Activated T-helper 1 cell treated with Interleukin-2 at 50 U/mL for 16 hours (primary cell): ENCODE data around the gene RABL6.

Source experiments
- DNase-seq: peaks from one replicate; pipeline ENCODE4 v3.0.0-alpha.2; 2020; ENCODE audit warnings: low read depth

The RABL6 gene

DNA sequence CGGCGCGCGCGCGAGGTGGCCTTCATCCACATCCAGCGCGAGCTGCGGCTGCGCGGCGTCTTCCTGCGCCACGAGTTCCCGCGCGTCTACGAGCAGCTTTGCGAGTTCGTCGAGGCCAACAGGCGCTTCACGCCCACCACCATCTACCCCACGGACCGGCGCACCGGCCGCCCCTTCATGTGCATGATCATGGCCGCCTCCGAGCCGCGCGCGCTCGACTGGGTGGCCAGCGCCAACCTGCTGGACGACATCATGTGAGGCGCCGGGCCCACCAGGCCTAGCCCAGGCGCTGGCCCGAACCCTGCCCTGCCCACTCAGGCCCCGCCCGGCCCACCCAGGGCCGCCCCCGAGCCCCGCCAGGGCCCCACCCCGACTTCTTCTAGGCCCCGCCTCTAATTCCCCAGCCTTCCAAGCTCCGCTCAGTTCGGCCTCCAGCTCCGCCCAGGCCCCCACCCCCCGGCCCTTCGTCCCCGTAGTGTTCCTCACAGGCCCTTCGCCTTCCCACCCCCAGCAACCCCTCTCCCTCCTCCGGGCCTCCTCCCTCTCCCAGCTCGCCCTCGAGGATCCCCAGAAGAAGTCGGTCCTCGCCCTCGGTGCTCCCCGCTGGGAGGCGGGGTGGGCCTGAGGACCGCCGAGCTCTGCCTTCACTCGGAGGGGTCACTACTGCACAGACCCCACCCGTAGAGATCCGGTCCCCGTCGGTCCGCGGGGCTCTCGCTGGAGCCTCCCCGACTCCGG, 39.5 kb downstream of the RABL6 start:
- no peak for DNase-seq

GRCh38 chr9:136847826-136848392, 40.2 kb downstream of the RABL6 start:
- DNase-seq = peak; percentile 39

- no peak for DNase-seq
Observed at GRCh38 chr9:136848393-136849037, 40.8 kb downstream of the RABL6 start.

DNA sequence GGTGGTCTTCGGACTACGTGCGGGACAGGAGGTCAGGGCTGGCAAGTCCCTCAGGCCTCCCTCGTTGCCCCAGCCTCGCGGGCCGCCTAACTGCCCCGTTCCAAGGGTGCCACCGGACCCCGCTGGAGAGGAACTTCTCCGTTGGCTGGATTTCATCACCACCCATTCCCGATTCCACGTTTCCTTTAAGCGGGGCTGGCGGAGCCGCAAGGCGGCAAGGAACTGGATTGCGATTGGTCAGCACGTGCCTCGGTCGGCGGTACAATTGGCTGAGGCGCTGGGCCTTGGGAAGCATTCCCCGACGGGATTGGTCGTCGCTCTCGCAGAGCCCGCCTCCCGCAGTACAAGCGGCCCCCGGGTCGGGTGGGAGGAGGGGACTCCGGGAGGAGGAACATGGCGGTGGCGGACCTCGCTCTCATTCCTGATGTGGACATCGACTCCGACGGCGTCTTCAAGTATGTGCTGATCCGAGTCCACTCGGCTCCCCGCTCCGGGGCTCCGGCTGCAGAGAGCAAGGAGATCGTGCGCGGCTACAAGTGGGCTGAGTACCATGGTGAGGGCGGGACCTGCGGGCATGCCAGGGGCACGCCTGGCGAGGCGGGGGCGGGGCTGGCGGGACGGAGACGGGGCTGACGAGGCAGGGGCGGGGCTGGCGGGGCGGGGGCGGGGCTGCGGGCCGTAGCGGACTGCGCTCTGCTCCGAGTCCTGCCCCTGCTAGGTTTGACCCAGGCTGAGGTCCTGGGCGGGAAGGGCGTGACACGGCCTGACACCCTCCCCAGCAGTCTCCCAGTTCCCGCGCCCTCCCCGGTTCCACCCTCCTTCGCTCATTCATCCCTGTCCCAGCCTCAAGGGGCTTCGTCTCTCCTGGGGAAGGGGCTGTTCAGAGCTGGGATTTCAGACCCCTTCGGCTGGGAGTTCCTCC, 41.6 kb downstream of the RABL6 start, which contains the start of gene PHPT1:
Gene PHPT1, plus strand, starts transcription at position 372 of the 922 bp plus-strand sequence. Its CDS starts 22 bp downstream, at position 394.
- peak; percentile 91 for DNase-seq

GRCh38 chr9:136849960-136850865, 42.5 kb downstream of the RABL6 start:
- DNase-seq = no peak

DNA sequence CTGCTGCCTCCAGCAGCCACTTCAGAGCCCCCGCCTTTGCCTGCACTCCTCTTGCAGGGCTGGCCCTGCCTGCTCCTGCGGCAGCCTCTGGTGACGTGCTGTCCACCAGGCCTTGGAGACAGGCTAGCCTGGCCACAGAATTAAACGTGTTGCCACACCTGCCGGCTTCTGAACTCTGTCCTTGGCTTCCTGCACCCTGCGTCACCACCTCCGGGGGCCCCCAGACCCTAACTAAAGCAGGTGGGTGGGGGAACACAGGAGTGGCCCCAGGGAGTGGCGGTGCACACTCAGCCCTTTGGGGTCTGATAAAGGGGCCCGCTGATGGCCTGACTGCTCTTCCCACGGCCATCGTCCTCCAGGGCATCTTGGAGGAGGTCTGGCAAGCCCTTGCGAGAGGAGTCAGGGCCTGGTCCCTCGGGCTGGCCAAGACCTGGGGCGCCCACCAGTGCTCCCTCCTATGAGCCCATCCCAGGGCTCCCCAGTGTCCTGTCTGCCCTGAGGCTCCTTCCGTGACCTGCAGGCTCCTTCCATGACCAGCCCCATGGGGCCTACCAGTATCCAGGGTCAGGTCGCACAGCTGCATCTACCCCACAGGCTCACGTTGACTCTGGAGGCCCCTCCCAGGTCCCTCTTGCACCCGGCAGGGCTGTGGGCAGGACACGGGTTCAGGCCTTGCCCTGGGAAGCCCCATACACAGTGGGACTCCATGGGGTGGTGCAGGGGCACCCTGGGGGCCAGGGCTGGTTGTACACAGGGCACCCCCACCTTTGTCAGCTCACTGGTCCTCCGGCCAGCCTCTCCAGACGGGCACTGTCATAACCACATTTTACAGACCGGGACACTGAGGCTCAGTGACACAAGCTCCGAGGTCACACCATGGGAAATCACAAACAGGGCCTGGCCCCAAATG, 43.4 kb downstream of the RABL6 start:
- DNase-seq = no peak

- no peak for DNase-seq
Observed at GRCh38 chr9:136851941-136852663, 44.4 kb downstream of the RABL6 start, which contains the start of gene MAMDC4. Gene MAMDC4 (plus strand): TSS chr9:136852346. CDS start chr9:136852417, 71 bp downstream.

DNA sequence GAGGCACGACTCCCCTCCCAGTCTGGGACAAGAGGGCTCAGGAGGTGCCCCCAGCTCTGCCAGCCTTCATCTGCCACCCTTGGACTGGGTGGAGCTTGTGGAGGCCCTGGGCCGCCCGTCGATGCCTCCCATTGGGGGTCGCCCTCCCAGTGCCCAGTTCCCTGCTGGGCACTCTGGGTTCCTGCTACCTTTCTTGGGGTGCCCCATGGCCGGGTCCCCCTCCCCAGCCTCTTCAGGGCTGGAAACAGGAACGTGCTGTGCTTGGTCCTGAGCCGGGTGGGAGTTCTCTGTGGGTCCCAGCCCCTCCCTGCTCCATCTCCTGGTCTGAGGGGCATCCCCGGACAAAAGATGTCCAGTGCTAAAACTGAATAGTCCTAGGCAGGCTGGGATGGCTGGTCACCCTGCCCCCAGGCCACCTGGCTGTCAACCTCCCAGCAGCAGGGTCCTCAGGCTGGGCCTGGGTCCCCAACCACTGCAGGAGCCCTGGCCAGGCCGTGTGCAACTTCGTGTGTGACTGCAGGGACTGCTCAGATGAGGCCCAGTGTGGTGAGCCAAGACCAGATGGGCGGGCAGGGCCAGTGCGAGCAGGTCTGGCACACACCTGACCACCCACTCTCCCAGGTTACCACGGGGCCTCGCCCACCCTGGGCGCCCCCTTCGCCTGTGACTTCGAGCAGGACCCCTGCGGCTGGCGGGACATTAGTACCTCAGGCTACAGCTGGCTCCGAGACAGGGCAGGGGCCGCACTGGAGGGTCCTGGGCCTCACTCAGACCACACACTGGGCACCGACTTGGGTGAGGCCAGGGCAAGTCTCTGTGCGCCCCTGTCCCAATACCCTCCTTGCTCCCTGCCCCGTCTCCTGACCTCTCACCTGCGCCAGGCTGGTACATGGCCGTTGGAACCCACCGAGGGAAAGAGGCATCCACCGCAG, 45.2 kb downstream of the RABL6 start:
- no peak for DNase-seq

GRCh38 chr9:136853596-136854112, 45.9 kb downstream of the RABL6 start:
- no peak for DNase-seq

- DNase-seq = no peak
Observed at GRCh38 chr9:136854113-136854841, 46.5 kb downstream of the RABL6 start.

- no peak for DNase-seq
Observed at GRCh38 chr9:136854842-136855460, 47.2 kb downstream of the RABL6 start.

DNA sequence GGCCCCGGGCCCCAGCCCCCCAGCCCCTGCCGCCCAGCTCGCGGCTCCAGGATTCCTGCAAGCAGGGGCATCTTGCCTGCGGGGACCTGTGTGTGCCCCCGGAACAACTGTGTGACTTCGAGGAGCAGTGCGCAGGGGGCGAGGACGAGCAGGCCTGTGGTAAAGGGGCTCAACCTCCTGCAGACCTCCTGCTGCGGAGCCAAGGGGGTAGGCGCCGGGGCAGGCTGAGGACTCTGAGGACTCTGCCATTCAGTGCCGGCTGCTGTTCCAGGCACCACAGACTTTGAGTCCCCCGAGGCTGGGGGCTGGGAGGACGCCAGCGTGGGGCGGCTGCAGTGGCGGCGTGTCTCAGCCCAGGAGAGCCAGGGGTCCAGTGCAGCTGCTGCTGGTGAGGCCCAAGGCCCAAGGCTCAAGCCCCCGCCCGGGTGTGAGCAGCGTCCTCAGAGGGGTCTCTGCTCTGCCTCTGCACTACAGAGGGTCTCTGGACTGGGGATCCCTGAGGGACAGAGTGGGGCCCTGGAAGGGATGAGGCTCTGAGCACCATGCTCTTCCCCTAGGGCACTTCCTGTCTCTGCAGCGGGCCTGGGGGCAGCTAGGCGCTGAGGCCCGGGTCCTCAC, 47.8 kb downstream of the RABL6 start:
- DNase-seq = no peak

- DNase-seq = no peak
Observed at GRCh38 chr9:136856079-136856476, 48.3 kb downstream of the RABL6 start.

GRCh38 chr9:136856541-136857141, 48.9 kb downstream of the RABL6 start:
- DNase-seq = no peak

GRCh38 chr9:136857166-136857565, 49.4 kb downstream of the RABL6 start:
- no peak for DNase-seq
